Prostate gland (tissue), 2 donors: ENCODE data around the gene FMC1.

ENCODE experiments used
- POLR2A ChIP-seq: fragments of 450-650 bp; IDR thresholded peaks from one replicate; pipeline ENCODE4 v1.6.1; 2016; ENCODE audit warnings: antibody characterized with exemption, mild to moderate bottlenecking
- POLR2AphosphoS5 ChIP-seq: sonication (generic); formaldehyde crosslinking; IDR thresholded peaks from one replicate; pipeline ENCODE4 v1.6.1; 2017; ENCODE audit warnings: antibody characterized with exemption
- TF ChIP-seq, protein P1 (sequence below), 4 experiments: fragments of 200-600 bp in 2 of 4; fragments of 450-650 bp in 2 of 4; sonication (generic) in 2 of 4; IDR thresholded peaks; 1 replicate in 3 of 4; 2 replicates in 1 of 4; pipeline ENCODE4 v1.5.1; 2016 to 2019; ENCODE audit warnings: antibody characterized with exemption in 4 of 4, mild to moderate bottlenecking in 2 of 4, moderate library complexity in 2 of 4

DNA sequence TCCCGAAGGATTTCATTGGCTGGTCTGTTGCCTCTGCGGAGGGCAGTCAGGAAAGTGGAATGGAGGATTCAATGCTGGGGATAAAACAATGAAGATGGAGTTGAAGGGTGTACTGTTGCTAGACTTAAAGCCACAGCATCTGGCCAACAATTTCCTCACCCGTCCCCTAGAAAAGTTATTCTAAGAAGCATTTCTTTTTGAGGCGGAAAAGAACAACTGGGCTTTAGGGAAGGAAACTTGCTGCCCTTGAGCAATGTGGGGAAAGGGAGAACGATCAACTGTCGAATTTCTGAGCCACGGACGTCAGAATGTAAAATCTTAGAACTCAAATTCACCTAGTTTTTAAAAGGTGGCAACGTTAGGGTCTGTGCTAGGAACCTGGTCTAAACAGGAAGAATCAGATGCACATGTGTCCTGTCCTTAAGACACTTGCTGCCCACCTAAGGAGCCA, 664 bp downstream of the FMC1 start:
- TF ChIP-seq, protein P1, sequence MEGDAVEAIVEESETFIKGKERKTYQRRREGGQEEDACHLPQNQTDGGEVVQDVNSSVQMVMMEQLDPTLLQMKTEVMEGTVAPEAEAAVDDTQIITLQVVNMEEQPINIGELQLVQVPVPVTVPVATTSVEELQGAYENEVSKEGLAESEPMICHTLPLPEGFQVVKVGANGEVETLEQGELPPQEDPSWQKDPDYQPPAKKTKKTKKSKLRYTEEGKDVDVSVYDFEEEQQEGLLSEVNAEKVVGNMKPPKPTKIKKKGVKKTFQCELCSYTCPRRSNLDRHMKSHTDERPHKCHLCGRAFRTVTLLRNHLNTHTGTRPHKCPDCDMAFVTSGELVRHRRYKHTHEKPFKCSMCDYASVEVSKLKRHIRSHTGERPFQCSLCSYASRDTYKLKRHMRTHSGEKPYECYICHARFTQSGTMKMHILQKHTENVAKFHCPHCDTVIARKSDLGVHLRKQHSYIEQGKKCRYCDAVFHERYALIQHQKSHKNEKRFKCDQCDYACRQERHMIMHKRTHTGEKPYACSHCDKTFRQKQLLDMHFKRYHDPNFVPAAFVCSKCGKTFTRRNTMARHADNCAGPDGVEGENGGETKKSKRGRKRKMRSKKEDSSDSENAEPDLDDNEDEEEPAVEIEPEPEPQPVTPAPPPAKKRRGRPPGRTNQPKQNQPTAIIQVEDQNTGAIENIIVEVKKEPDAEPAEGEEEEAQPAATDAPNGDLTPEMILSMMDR (IDR thresholded peaks at IDR 0.05): no peak
- no peak for TF ChIP-seq POLR2A
- TF ChIP-seq POLR2AphosphoS5: peak; percentile 94
